ENCODE measurements around the gene EFHD1.
"Not testable (repeated sequence)": the region's sequence is repeated elsewhere in the genome, so short reads cannot be mapped to it uniquely, and the experiment has no call there.

The EFHD1 gene

DNA sequence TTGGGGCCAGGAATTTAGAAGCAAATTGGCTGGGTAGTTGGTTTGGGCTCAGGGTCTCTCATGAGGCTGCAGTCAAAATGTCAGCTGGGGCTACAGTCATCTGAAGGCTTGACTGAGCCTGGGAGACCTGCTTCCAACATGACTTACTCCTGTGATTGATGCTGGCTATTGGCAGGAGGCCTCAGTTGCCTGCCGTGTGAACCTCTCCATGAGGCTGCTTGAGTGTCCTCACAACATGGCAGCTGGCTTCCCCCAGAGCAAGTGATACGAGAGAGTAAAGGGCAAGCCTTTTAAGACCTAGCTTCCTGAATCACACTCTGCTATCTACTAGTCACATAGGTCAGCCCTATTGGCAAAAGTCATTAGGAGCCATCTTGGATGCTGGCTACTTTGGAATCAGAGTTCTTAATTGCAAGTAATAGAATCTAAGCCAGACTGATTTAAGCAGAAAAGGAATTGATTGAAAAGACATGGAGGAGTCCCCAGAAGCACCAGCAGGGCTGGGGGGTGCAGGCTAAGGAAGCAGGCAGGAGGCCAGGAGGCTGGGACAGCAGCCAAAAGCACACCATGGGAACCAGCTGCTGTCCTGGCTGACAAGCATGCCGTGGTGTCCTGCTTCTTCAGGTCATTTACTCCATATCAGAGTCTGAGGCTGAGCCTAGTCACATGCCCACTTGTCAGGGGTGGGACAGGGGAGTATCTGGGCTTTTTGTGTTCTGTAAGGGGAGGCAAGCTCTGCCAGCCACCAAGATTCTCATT lies 55.9 kb downstream of the EFHD1 start:
- no peak for DNase-seq (ENCODE audit: low read depth in 4 of 4, low spot score in 1 of 4)

DNA sequence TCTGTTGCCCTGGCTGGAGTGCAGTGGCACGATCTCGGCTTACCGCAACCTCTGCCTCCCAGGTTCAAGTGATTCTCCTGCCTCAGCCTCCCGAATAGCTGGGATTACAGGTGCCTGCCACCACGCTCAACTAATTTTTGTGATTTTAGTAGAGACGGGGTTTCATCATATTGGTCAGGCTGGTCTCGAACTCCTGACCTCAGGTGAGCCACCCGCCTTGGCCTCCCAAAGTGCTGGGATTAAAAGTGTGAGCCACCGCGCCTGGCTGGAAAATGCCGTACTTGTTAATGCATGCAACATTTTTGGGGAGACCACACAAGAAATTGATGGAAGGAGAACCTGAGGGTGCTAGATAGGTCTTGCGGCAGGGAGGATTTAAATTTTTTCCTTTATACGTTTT lies 57.7 kb downstream of the EFHD1 start:
- DNase-seq (ENCODE audit: low read depth in 4 of 4, low spot score in 1 of 4), result not testable (repeated sequence)

- DNase-seq (ENCODE audit: low read depth in 4 of 4, low spot score in 1 of 4), result no peak
These were observed 59.9 kb downstream of the EFHD1 start for GRCh38 chr2:232693344-232693743.

DNA sequence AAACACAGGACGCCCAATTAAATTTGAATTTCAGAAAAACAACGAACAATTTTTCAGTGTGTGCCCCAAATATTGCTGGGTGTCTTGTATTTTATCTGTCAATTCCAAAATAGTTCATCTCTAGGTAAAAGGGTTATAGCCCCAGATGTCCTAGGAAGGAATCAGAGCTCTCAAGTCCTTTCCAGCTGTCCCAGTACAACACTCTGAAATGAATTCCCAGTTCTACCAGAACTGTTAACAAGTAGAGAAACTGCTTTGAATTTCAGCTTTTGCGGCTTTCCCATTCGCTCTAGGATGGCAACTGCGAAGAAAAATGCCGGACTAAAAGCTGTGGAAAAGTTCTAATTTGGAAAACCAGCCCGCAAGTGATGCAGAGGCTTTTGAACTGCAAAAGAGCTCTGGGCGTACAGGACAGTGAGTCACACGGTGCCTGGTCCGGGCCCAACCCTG lies 63.2 kb downstream of the EFHD1 start:
- no peak for DNase-seq (ENCODE audit: low read depth in 4 of 4, low spot score in 1 of 4)

DNA sequence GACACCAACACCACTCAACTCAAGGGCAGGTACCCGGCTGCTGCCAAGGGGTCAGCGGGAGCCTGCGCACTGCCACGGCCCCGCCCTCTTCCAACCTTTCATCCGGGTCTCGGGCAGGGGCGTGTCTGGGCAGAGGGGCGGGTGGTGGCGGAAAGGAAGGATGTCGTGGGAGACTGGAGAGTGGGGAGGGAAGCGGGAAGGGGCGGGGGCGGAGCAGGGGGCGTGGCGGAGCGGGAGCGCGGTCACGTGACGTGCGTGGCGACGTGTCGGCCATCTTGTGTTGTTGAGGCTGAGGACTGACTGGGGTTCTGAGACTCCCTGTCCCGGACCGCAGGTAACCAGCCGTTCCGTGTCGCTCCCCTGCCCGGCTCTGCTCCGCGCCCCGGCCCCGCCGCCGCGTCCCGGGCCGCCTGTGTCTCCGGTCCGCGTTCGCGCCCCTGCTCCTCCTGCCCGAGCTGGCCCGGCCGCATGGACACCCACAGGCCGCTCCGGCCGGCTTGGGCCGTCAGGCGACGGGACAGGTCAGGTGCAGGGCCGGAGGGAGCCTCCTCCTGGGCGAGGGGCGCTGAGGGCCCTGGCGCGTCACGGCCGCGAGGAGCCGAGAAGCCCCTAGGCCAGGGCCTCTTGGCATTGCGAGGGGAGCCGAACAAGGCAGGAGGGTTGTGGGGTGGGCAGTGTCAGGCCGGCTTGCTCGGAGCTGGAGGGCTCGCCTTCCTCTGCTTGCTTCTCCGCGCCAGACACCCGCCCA lies 63.8 kb downstream of the EFHD1 start, which contains the start of gene GIGYF2:
Gene GIGYF2, plus strand, starts transcription at position 273 of the 748 bp plus-strand sequence. CDS start 37,867 bp downstream, outside the sequence.
- DNase-seq (ENCODE audit: low read depth in 4 of 4, low spot score in 1 of 4), result peak; percentile 81 to 97 (median 94)

- DNase-seq (ENCODE audit: low read depth in 4 of 4, low spot score in 1 of 4), result peak in 1 of 4 experiments; percentile 1
These were observed 64.4 kb downstream of the EFHD1 start for GRCh38 chr2:232697807-232698110.

DNA sequence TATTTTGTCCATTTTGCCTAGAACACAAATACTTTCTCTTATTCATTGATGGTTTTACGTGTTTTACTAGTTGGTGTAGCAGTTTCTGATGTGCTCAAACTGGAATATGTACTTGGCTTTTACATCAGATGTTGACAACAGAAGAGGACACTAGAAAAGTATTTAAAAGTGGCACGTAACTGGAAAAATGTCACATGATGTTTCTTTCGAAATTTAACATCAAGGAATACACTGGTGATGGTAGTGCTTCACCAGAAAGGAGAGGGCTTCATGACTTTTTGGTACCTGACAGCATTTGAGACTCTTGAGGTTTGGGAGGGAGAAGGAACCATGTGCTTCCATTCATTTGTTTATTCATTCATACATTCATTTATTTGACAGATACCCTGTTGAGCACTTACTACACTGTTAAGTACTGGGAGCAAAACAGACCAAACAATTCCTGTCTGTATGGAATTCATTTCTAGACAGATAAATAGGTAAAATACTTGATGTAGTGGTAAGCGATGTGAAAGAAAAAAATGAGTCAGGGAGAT lies 65.2 kb downstream of the EFHD1 start:
- no peak for DNase-seq (ENCODE audit: low read depth in 4 of 4, low spot score in 1 of 4)

GRCh38 chr2:232699110-232699509 lies 65.7 kb downstream of the EFHD1 start:
- DNase-seq (ENCODE audit: low read depth in 4 of 4, low spot score in 1 of 4), result no peak

DNA sequence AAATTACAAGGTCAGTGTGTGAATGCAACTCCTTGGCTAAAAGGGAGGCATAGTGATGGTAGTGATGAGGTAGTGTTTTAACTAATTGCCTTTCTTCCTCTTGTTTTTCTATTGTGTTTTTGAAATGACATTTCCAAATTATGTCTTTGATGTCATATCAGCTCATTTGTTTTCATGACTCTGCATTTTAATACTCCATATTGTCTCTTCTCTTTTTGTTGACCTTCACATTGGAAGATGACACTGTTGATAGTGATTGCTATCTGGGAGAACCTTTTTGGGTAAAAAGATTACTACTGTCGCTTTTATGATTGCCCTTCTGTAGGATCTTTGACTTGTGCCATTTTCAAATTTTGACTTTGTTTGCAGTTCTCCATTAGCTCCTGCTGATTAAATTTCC lies 66.8 kb downstream of the EFHD1 start:
- no peak for DNase-seq (ENCODE audit: low read depth in 4 of 4, low spot score in 1 of 4)

DNA sequence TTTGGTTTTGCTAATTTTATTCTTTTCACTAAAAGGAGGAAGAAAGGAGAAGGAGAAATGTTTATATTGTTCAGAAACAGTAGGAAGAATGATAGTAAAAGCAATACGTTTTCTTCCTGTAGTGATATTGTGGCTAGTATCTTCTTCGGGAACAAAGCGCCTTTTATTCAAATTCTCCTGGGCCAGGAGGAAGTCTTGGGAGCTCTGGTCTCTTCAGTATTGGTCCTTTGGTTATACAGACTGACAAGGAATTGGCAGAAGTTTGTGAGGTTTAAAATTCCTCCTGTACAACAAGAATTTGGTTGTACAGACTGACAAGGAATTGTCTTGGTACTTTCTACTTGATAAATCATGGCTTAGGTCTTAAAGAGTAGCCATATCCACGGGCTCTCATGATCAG lies 73.7 kb downstream of the EFHD1 start:
- DNase-seq (ENCODE audit: low read depth in 4 of 4, low spot score in 1 of 4), result no peak

DNA sequence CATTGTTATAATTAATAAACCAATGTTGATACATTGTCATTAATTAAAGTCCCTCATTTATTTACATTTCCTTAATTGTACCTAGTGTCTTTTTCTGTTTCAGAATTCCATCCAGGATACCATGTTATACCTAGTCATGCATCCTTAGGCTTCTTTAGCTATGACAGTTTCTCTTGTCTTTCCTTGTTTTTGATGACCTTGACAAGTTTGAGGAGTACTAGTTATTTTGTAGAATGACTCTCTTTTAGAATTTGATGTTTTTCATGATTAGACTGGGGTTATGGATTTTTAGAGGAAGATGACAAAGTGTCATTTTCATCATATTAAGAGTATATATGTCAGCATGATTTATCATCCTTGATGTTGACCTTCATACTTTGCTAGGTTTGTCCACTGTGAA lies 80.1 kb downstream of the EFHD1 start:
- DNase-seq (ENCODE audit: low read depth in 4 of 4, low spot score in 1 of 4), result no peak

DNA sequence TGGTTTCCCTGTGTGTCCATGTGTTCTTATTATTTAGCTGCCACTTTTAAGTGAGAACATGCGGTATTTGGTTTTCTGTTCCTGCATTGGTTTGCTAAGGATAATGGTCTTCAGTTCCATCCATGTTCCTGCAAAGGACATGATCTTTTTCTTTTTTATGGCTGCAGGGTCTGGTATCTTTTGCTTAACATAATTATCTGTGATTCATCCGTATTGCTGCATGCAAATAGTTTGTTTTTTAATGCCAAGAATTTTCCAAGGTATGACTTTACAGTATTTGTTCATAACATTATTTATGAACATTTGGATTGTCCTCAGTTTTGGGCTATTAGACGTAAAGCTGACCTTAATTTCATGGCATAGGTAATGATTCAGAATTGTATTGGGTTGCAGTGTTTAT lies 81.6 kb downstream of the EFHD1 start:
- no peak for DNase-seq (ENCODE audit: low read depth in 4 of 4, low spot score in 1 of 4)

DNA sequence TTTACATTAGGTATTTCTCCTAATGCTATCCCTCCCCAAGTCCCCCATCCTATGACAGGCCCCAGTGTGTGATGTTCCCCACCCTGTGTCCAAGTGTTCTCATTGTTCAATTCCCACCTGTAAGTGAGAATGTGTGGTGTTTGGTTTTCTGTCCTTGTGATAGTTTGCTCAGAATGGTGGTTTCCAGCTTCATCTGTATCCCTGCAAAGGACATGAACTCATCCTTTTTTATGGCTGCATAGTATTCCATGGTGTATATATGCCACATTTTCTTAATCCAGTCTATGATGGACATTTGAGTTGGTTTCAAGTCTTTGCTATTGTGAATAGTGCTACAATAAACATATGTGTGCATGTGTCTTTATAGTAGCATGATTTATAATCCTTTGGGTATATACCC lies 86.7 kb downstream of the EFHD1 start:
- not testable (repeated sequence) for DNase-seq (ENCODE audit: low read depth in 4 of 4, low spot score in 1 of 4)

DNA sequence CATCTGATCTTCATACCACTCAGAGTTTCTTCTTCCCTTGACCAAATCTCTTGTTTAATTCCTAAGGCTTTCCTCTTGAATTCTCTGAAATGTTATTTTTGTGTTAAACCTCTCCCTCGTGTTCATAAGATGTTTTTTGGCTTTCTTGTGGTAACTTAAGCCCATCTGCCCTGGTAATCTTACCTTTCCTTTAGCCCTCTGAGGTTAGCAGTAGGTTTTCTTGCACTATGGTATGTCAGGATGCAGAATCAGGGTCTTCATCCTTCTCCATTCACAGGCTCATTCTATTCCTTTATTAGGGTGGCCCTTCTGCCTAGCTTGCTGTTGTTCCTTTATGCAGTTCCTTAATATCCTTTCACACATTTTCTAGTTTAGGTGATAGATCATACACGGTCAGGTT lies 87.9 kb downstream of the EFHD1 start:
- DNase-seq (ENCODE audit: low read depth in 4 of 4, low spot score in 1 of 4), result no peak

DNA sequence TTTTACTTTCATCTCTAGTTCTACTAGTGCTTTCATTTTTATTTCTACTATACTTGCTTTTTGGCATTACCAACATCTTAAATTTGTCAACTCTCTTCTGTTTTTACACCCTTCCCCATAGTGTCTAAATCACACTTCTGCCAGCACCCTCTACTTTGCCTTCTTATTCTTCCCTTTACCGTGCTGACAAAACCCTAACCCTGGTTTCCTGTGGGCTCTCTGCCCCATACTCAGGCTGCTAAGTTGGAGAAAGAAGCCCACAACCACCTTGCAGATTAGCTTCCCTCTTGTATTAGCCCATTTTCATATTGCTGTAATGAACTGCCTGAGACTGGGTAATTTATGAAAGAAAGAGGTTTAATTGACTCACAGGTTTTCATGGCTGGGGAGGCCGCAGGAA lies 88.5 kb downstream of the EFHD1 start:
- no peak for DNase-seq (ENCODE audit: low read depth in 4 of 4, low spot score in 1 of 4)

- DNase-seq (ENCODE audit: low read depth in 4 of 4, low spot score in 1 of 4), result no peak
These were observed 89.6 kb downstream of the EFHD1 start for GRCh38 chr2:232723027-232723426.

- DNase-seq (ENCODE audit: low read depth in 4 of 4, low spot score in 1 of 4), result no peak
These were observed 95.4 kb downstream of the EFHD1 start for GRCh38 chr2:232728785-232729184.

DNA sequence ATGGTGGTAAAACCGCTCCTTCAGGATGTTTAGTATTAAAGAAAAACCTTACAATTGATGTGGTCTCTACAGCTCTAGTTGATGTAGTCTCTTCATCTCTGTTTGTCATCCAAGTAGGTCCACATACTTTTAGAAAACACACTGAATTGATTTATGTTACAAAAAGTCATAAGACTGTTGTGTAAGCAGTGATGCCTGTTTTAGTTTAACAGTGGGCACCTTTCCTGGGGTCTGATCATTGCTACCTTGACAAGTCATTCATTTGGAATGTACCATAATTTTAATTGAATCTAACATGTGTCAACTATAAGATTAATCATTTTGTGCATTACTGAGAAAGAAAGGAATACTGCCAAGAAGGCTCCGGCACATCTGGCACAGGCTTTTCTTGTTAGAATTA lies 98.1 kb downstream of the EFHD1 start:
- DNase-seq (ENCODE audit: low read depth in 4 of 4, low spot score in 1 of 4), result no peak
